Common myeloid progenitor, CD34-positive (primary cell): ENCODE measurements around the gene TMCO2.
A peak's percentile ranks its signal among the peaks of the same experiment; 100 is the strongest.

Experiments used
- CTCF ChIA-PET: fragments of 350-600 bp; sonication (Branson Sonifier 250); formaldehyde crosslinking; loops from one replicate; lab custom pipeline; 2021; ENCODE audit warnings: antibody characterized with exemption; lab: Charles Lee
- POLR2A ChIA-PET: fragments of 350-600 bp; sonication (Branson Sonifier 250); formaldehyde crosslinking; loops from one replicate; lab custom pipeline; 2021; ENCODE audit warnings: antibody characterized with exemption; lab: Charles Lee
- DNase-seq, 3 donors: peaks; one replicate each; pipeline versions ENCODE4 v3.0.0 to v3.0.0-alpha.2; 2013
- H3K27ac ChIP-seq, 2 experiments: 1 replicate in 1 of 2; 2 replicates in 1 of 2; pipeline ENCODE4 v1.7.0; 2013; ENCODE audit warnings: inconsistent platforms in 2 of 2, low read length in 2 of 2, mild to moderate bottlenecking in 2 of 2, low read depth in 1 of 2, moderate library complexity in 1 of 2; ENCODE audit not compliant: severe bottlenecking in 2 of 2, insufficient read depth in 1 of 2, poor library complexity in 1 of 2
- H3K27me3 ChIP-seq, 5 experiments: replicated peaks in 2 of 5; 1 replicate in 3 of 5; 2 replicates in 2 of 5; pipeline versions ENCODE4 v1.6.1 to v1.7.0; 2013; ENCODE audit warnings: low read length in 4 of 5, mild to moderate bottlenecking in 2 of 5, moderate library complexity in 2 of 5, inconsistent platforms in 1 of 5; ENCODE audit not compliant: insufficient read depth in 5 of 5, control insufficient read depth in 4 of 5
- H3K36me3 ChIP-seq, 4 experiments: 1 replicate in 2 of 4; 2 replicates in 2 of 4; pipeline versions ENCODE4 v1.6.1 to v1.7.0; 2013; ENCODE audit warnings: low read length in 3 of 4, control low read depth in 1 of 4, mild to moderate bottlenecking in 1 of 4; ENCODE audit not compliant: control insufficient read depth in 4 of 4, insufficient read depth in 4 of 4
- H3K4me1 ChIP-seq, 4 experiments: 1 replicate in 3 of 4; 2 replicates in 1 of 4; pipeline versions ENCODE4 v1.6.1 to v1.7.1; 2013; ENCODE audit warnings: low read length in 3 of 4, mild to moderate bottlenecking in 3 of 4, control low read depth in 1 of 4, inconsistent platforms in 1 of 4, moderate library complexity in 1 of 4; ENCODE audit not compliant: control insufficient read depth in 4 of 4, insufficient read depth in 4 of 4; ENCODE audit errors: control extremely low read depth in 1 of 4
- H3K4me3 ChIP-seq, 7 experiments: 1 replicate in 4 of 7; 2 replicates in 3 of 7; pipeline versions ENCODE4 v1.5.1 to v1.7.0; 2013; ENCODE audit warnings: mild to moderate bottlenecking in 7 of 7, low read length in 6 of 7, moderate library complexity in 6 of 7, inconsistent platforms in 2 of 7, low read depth in 2 of 7, control low read depth in 1 of 7; ENCODE audit not compliant: insufficient read depth in 4 of 7, control insufficient read depth in 1 of 7; ENCODE audit errors: extremely low read depth in 1 of 7
- H3K9me3 ChIP-seq, 5 experiments: 1 replicate in 4 of 5; 2 replicates in 1 of 5; pipeline versions ENCODE4 v1.6.1 to v1.7.1; 2013; ENCODE audit warnings: low read length in 4 of 5, mild to moderate bottlenecking in 2 of 5, inconsistent platforms in 1 of 5, low read depth in 1 of 5, moderate library complexity in 1 of 5; ENCODE audit not compliant: control insufficient read depth in 4 of 5, insufficient read depth in 2 of 5; ENCODE audit errors: control extremely low read depth in 1 of 5
- WGBS: methylation state at CpG from one replicate; pipeline ENCODE4 v1.1.5; 2013; ENCODE audit not compliant: insufficient coverage; 5-methylcytosine and 5-hydroxymethylcytosine counted together

TMCO2 gene

DNA sequence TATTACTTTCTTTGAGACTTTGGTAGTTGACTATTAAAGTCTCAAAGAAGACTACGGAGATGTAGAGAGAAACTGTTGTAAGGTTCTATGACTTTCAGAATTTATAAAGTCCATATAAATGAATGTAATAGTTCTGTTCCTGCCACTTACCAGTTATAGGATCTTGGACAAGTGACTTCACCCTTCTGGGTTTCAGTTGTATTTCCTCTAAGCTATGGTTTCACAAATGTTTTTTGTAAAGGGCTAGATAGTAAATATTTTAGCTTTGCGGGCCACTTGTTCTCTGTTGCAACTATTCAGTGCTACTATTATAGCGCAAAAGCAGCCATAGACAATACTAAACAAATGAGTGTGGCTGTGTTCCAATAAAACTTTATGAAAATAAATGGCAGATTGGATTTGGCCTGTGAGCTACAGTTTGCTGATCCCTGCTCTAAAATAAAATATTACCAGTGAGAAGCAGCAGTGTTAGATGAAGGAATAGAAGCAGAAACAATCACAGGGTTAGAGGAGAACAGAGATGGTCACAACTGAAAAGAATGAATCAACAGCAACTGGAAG is 25.0 kb downstream of the TMCO2 start:
- DNase-seq, result no peak
- POLR2A ChIA-PET, result interaction anchor here (0.6 kb wide), 2 partner anchors 9 to 46 kb away, joined by 3 to 4 read pairs; no protein-coding TSS in a partner anchor
- peaks cover 11 to 69% (median 39%) of the 10 kb centered on the region in 4 experiments for H3K36me3 ChIP-seq

DNA sequence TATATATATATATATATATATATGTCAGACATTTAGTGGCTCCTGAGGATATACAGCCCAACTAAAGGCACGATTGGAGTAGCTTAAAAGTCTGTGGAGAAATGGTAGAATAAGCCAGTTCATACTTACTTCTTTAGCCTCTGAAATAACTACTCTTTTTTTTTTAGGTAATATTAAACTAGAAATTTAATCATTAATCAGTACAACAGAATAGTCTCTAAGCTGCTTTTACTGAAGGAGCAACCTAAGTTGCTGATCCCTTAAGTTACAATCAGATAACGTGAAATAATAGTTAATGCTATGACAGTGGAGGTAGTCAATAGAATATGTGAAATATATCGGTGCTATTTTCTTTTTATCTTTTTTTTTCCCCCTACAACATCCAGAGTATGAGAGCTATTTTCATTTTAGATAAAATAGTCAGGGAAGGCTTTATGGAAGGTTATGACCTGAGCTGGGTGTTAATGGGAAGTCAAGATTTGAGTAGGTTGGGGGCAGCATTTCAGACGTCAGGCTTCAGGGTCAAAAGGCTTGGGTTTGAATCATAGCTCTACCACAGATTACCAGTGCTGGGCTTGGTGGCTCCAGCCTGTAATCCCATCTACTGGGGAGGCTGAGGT is 25.9 kb downstream of the TMCO2 start:
- no peak for DNase-seq
- no peak overlapping the region for H3K4me3 ChIP-seq
- ChIA-PET CTCF (interaction anchor here (0.6 to 4.4 kb wide), 9 partner anchors 8 to 121 kb away, joined by 3 to 17 read pairs (median 3); no protein-coding TSS in a partner anchor), POLR2A (interaction anchor here (0.6 to 0.7 kb wide), 2 partner anchors 25 to 47 kb away, joined by 4 read pairs; no protein-coding TSS in a partner anchor)
- H3K36me3 ChIP-seq, result peaks cover 7 to 61% (median 34%) of the 10 kb centered on the region in 4 experiments
- no peaks in the 10 kb centered on the region for H3K9me3 ChIP-seq
- H3K27me3 ChIP-seq, result no peaks in the 10 kb centered on the region
- WGBS, result no CpG with 5 or more reads among the region's 4 CpGs
- H3K4me1 ChIP-seq, result no peaks in the 10 kb centered on the region
- no peak overlapping the region for H3K27ac ChIP-seq

More for the DNA sequence above, 25.0 kb downstream of the TMCO2 start:
- H3K4me1 ChIP-seq, result no peaks in the 10 kb centered on the region
- 100% methylated on average over 1 of the region's 3 CpGs for WGBS
- H3K4me3 ChIP-seq, result no peak overlapping the region
- no peaks in the 10 kb centered on the region for H3K9me3 ChIP-seq
- H3K27me3 ChIP-seq, result no peaks in the 10 kb centered on the region
- H3K27ac ChIP-seq, result no peak overlapping the region
- CTCF ChIA-PET, result interaction anchor here (0.6 to 4.4 kb wide), 6 partner anchors 9 to 120 kb away, joined by 3 to 17 read pairs (median 3); no protein-coding TSS in a partner anchor

DNA sequence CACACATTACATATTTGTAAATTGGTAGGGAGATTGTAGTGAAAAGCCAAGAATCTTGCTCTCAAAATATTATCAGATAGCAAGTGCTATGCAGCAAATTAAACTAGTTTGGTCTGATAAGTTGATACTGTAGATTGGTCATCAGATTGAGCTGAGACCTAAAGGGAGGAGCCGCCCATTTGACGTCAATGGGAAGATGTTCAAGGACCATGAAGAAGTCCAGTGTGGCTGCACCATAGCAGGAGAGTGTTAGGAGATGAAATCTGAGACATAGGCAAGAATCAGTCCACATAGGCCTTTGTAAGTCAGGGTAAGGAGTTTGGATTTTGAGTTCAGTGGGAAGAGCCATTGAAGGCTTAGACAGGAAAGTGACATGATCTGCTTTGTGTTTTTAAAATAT is 26.6 kb downstream of the TMCO2 start:
- no peaks in the 10 kb centered on the region for H3K4me1 ChIP-seq
- POLR2A ChIA-PET, result no interaction called here
- H3K27ac ChIP-seq, result no peak overlapping the region
- DNase-seq, result no peak
- no peaks in the 10 kb centered on the region for H3K27me3 ChIP-seq
- no peaks in the 10 kb centered on the region for H3K9me3 ChIP-seq
- CTCF ChIA-PET, result interaction anchor here (1.0 to 4.4 kb wide), 5 partner anchors 9 to 60 kb away, joined by 3 to 17 read pairs (median 3); no protein-coding TSS in a partner anchor
- H3K36me3 ChIP-seq, result peaks cover 10 to 58% (median 32%) of the 10 kb centered on the region in 4 experiments
- 100% methylated on average over 2 of the region's 2 CpGs for WGBS
- no peak overlapping the region for H3K4me3 ChIP-seq

DNA sequence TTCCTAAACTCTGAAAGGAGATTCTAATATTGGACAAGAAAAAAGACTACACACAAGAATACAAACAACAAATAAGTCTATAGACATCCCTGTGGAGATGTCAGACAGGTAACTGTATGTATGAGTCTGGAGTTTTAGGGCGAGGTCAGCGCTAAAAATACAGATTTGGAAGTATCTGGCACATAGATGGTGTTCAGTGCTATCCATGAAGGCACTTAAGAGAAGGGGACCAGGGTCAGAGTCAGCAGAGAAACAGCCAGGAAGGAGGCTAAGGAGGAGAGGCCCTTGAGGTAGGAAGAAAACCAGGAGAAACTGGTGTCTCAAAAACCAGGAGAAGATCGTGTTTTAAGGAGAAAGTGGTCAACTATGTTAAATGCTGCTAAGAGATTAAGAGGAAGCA is 28.4 kb downstream of the TMCO2 start:
- no peaks in the 10 kb centered on the region for H3K9me3 ChIP-seq
- H3K4me1 ChIP-seq, result no peaks in the 10 kb centered on the region
- 100% methylated on average over 3 of the region's 3 CpGs for WGBS
- no peak overlapping the region for H3K4me3 ChIP-seq
- CTCF ChIA-PET, result interaction anchor here (0.6 kb wide), 1 partner anchor 32 kb away, joined by 3 read pairs; no protein-coding TSS in a partner anchor
- H3K27me3 ChIP-seq, result no peaks in the 10 kb centered on the region
- POLR2A ChIA-PET, result interaction anchor here (0.7 kb wide), 1 partner anchor 105 kb away, joined by 4 read pairs; no protein-coding TSS in a partner anchor
- no peak for DNase-seq
- peak overlapping the region in 1 of 2 experiments; percentile 26 for H3K27ac ChIP-seq
- peaks cover 10 to 52% (median 31%) of the 10 kb centered on the region in 4 experiments for H3K36me3 ChIP-seq

DNA sequence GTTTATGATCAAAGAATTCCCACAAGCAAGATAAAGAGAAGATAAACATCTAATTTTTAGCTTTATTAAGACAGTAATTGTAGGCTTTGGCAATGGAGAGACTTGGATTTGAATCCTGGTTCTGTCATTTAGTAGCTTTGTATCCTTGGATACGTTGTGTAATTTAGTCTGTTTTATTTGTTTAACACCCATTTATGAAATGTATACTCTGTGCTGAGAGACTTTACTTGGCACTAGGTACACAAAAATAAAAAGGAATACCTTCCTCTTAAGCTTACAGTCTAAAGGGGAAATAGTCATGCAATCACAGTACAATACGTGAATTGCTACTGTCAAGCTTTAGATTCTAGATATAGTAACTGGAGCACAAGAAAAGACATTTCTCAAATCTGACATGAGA is 34.1 kb downstream of the TMCO2 start:
- no peaks in the 10 kb centered on the region for H3K9me3 ChIP-seq
- no peak for DNase-seq
- no peak overlapping the region for H3K27ac ChIP-seq
- peaks cover 9 to 40% (median 19%) of the 10 kb centered on the region in 4 experiments for H3K36me3 ChIP-seq
- no peak overlapping the region for H3K4me3 ChIP-seq
- H3K27me3 ChIP-seq, result no peaks in the 10 kb centered on the region
- no peaks in the 10 kb centered on the region for H3K4me1 ChIP-seq
- CTCF ChIA-PET, result interaction anchor here (1.5 to 1.6 kb wide), 2 partner anchors 57 to 140 kb away, joined by 5 to 7 read pairs; no protein-coding TSS in a partner anchor
- 80% methylated on average over 1 of the region's 2 CpGs for WGBS
- POLR2A ChIA-PET, result interaction anchor here (0.6 kb wide), 1 partner anchor 9 kb away, joined by 3 read pairs; no protein-coding TSS in a partner anchor

GRCh38 chr1:40291293-40291692 is 43.6 kb downstream of the TMCO2 start:
- ChIA-PET CTCF (interaction anchor here (0.9 to 2.4 kb wide), 7 partner anchors 8 to 139 kb away, joined by 3 to 7 read pairs (median 4); no protein-coding TSS in a partner anchor), POLR2A (interaction anchor here (0.5 kb wide), 1 partner anchor 140 kb away, joined by 3 read pairs; no protein-coding TSS in a partner anchor)
- DNase-seq, result no peak
- no peaks in the 10 kb centered on the region for H3K9me3 ChIP-seq
- no peak overlapping the region for H3K27ac ChIP-seq
- WGBS, result 100% methylated on average over 1 of the region's 2 CpGs
- no peaks in the 10 kb centered on the region for H3K4me1 ChIP-seq
- no peak overlapping the region for H3K4me3 ChIP-seq
- peaks cover 16 to 50% (median 34%) of the 10 kb centered on the region in 4 experiments for H3K36me3 ChIP-seq
- H3K27me3 ChIP-seq, result no peaks in the 10 kb centered on the region
